GM19395 (cell line): ENCODE data around the gene MBIP.

Experiments
- ATAC-seq: cut with Tn5 transposase; IDR thresholded peaks from one replicate; pipeline ENCODE4 v1.9.1; 2021; ENCODE audit warnings: mild to moderate bottlenecking, moderate library complexity; ENCODE audit not compliant: unreplicated experiment

MBIP gene

DNA sequence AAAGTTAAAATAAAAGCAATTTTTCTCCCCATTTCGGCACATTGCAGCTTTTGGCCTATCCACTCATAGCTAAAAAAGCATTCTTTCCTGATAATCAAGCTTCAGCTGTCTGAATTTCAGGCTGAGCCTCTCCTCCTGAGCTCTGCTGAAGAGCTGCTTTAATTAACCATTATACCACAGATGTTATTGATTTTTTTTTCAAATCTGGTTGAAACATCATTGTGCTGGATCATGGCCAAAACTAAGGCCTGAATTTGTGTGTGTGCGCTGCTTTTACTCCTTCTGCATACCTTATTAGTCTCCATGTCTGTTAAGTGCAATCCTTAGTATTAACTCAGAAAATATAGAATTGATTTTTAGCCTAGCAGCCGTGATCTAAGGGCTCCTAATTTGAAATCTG is 52.3 kb downstream of the MBIP start:
- no peak for ATAC-seq

DNA sequence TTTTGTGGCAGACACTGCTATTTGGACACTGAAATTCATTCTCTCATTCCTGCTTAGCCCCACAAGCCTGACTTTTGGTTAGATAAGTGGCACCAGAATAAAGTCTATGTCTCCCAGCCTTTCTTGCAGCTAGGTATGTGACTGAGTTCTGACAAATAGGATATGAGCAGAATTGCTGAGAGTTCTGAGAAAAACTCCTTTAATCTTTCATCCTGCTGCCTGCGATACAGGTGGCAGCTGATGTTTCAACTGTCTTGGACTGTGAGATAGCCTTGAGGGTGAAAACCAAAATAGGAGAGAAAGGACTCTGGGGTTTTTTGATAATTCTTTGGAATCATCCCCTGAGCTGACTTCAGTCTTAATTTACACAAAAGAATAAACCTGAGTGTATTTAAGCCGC is 55.8 kb downstream of the MBIP start:
- no peak for ATAC-seq

DNA sequence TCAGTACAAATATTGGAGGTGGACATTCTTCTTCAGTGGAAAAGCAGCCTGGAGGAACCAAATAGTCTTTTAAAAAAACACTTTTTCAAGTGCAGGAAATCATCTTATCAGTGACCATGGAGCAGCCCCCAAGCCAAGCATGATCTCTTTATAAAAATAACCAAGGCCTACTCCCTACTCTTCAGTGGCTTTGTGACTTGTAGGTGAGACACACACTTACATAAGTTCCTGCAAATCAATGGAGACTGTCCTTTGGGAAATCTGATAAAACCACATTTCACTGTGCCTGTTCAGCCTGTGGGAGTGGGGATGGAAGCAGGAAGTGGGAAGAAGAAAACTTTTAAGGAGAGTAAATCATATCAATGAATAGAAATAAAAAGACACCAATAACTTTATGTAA is 56.3 kb downstream of the MBIP start:
- ATAC-seq: no peak

DNA sequence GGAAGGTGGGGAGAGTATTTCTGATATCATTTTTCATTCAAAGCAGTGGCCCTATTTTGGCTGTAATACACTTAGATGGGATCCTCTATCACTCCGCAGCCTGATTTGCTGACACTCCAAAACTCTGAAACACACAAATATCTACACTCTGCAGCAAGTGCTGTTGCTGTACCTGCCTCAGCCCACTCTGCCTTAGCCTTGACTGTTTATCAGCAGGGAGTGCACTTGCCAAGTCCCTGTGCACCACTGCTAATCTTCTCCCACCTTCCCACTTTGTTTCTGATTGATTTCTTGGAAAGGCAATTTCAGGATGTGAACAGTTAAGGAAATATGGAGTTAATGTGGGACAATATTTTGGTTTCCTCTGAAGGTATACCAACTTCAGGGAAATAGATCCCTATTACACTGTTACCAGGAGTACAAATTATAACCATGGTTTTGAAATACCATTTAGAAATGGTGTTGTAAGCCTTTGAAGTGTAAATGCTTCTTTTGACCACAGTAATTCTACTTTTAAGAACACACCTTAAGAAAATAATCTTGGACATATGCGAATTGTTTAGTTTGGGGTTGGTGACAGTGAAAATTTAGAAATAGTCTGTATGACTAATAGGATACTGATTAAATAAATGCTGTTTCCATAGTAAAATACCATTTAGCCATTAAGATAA is 59.3 kb downstream of the MBIP start:
- ATAC-seq: no peak

DNA sequence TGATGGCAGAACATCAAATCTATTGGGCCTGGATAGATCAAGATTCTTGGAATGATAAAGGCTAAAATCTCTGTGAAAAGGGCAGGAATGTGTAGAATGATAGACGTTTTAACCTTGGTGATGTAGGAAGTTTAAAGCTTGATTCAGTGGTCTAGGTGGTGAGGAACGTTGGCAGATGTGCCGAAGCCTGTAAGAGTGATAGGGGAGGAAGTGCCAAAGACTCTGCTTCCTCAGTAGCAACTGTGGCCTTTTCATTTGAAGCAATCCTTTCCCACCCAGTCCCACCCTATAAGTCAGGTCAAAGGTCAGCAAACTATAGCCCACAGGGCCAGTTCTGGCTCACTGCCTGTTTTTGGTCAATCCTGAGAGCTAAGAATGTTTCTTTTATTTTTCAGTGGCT is 62.2 kb downstream of the MBIP start:
- no peak for ATAC-seq

DNA sequence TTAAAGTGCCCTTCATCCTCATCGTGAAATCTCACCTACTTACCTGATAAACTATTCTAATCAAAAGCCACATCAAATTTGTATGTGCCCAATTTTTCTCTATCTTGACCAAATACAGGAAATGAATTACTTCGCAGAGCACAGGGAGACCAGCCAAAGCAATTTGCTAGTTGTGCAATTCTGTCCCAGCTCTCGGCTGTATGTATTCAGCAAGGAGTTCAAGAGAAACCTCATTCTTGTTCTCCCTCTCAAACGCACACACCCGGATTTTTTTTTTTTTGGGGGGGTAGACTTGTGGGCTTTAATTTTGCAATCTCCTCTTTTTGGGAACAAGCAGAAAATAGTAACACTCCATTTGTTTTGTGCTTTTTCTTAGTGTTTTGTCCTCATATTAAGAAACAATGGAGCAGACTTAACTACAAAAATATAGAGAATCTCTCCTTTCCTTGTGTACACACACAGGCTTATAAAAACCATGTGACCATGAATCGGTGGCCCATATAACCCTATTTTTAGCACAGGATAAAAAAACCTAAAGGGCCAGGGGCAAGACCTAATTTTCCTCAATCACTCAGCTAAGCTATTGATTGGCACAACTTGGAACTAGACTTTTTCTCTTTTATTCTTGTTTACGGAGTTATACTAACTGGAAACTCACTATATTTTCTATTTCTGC is 64.2 kb downstream of the MBIP start:
- no peak for ATAC-seq

DNA sequence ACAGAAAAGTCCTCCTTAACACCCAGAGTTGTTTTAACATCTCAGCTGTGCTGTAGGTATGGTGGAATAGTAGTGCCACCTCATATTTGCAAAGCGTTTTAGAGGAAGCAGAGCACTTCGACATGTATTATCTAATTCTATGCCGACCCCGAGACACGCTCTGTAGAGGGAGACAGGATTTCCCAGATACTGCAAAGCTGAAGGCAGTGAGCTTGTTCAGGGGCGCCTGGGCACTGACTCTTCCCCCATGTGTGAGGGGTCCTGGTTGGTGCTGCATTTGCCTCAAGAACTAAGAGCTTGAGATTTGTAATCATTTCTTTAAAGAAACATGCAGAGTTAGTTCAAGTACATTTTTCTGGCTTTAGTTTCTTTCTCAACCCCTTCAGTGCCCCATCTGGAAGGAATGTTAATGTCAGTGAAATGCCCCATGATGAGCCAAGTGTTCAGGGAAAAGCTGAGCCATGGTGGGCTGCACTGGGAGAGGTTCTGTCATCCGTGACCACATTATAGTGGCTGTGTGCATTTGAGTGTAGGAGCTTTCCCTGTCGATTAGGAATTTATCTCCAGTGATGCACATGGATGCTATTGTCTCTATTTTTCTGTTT is 66.3 kb downstream of the MBIP start:
- no peak for ATAC-seq
